Breast epithelium (tissue), 4 donors: ENCODE measurements around the gene VARS2. TPM values are rescaled to one million over a fixed set of nuclear protein-coding genes. Genes with fewer than 3 reads are reported as not detected.

Experiments
- DNase-seq, 2 donors: peaks; one replicate each; pipeline ENCODE4 v3.0.0-alpha.2; 2019; ENCODE audit warnings: low spot score in 2 of 2
- H3K27ac ChIP-seq, 2 donors: fragments of 200-600 bp; sonication (generic) in 1 of 2; one replicate each; pipeline ENCODE4 v1.5.1; 2016 to 2019; ENCODE audit warnings: mild to moderate bottlenecking in 1 of 2
- H3K27me3 ChIP-seq, 2 donors: fragments of 200-600 bp; sonication (generic) in 1 of 2; one replicate each; pipeline versions ENCODE4 v1.5.1 to v1.6.0; 2017 to 2019; ENCODE audit warnings: control low read depth in 1 of 2, mild to moderate bottlenecking in 1 of 2
- H3K36me3 ChIP-seq: fragments of 200-600 bp; one replicate; pipeline ENCODE4 v1.5.1; 2019
- H3K4me1 ChIP-seq, 2 donors: fragments of 200-600 bp; sonication (generic); one replicate each; pipeline ENCODE4 v1.5.1; 2016 to 2019; ENCODE audit warnings: control low read depth in 1 of 2
- H3K4me3 ChIP-seq, 3 donors: fragments of 200-600 bp; sonication (generic); 1 replicate in 2 of 3; 2 replicates in 1 of 3; pipeline ENCODE4 v1.5.1; 2016 to 2019; ENCODE audit warnings: mild to moderate bottlenecking in 3 of 3, moderate library complexity in 2 of 3
- H3K9me3 ChIP-seq, 2 donors: fragments of 200-600 bp; sonication (generic) in 1 of 2; one replicate each; pipeline ENCODE4 v1.5.1; 2016 to 2019; ENCODE audit warnings: control low read depth in 1 of 2
- POLR2A ChIP-seq: fragments of 450-650 bp; IDR thresholded peaks from one replicate; pipeline ENCODE4 v1.6.1; 2016; ENCODE audit warnings: antibody characterized with exemption, mild to moderate bottlenecking, moderate library complexity
- POLR2AphosphoS5 ChIP-seq, 3 donors: sonication (generic); formaldehyde crosslinking; IDR thresholded peaks; one replicate each; pipeline ENCODE4 v1.6.1; 2017; ENCODE audit warnings: antibody characterized with exemption in 3 of 3
- intact Hi-C: fragments of 100-400 bp; cut with DNase I; formaldehyde crosslinking; loops from one replicate; pipeline ENCODE4 v1.15.1; 2023; ENCODE audit warnings: low total_unique reads
- total RNA-seq, 3 donors: library from RNA; depleted of rRNA; stranded (reverse); fragments of >200 nt; gene quantifications; one replicate each; pipeline ENCODE4 v1.1.0, GENCODE V29; 2016
- TF ChIP-seq, protein P1 (sequence below), 3 donors: fragments of 450-650 bp; IDR thresholded peaks; one replicate each; pipeline ENCODE4 v1.5.1; 2016 to 2017; ENCODE audit warnings: antibody characterized with exemption in 3 of 3, mild to moderate bottlenecking in 3 of 3, moderate library complexity in 3 of 3

VARS2 gene
- total RNA-seq, 3 donors from 2014 or later: 15.7 to 19.2 (median 16.8) TPM

DNA sequence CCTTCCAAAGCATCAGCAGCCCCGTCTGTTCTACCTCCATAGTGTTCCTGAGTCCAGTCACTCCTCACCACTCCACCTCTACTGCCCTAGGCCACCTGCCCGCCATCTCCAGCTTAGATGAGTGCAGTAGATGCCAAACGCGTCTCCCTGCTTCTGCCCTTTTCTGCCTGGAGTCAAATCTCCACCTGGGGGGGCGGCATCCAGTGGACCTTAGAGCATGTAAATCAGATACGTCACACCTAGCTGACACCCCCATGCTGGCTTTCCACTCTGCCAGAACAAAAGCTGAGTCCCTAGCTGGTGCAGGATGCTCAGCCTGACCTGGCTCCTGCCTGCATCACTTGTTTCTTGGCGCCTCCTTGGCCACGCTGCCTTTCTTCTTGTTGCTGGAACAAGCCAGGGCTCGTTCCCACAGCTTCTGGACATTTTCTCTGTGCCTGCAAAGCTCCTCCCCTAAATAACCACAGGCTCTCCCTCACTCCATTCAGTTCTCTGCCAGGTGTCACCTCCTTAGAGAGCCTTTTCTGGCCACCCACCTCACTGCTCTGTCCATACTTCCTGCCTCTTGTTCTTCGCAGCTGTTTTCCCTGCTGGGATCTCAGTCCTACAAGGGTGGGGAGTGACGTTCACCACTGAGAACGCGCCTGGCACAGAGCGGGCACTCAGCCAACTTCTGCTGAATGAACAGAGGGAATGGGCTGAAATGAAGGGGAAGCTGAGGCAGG lies 24.0 kb upstream of the VARS2 start:
- Histone ChIP-seq H3K36me3 (no peaks in the 10 kb centered on the region), H3K9me3 (no peaks in the 10 kb centered on the region), H3K27ac (peak overlapping the region; percentile 69 to 98), H3K27me3 (no peaks in the 10 kb centered on the region), H3K4me3 (no peak overlapping the region), H3K4me1 (peaks cover 0 to 3% of the 10 kb centered on the region in 2 donors)
- DNase-seq: peak in 1 of 2 donors; percentile 68
- intact Hi-C loops: loop anchor here (5.0 kb wide), 1 partner anchor 163 kb away; no protein-coding TSS in a partner anchor
- TF ChIP-seq, protein P1, sequence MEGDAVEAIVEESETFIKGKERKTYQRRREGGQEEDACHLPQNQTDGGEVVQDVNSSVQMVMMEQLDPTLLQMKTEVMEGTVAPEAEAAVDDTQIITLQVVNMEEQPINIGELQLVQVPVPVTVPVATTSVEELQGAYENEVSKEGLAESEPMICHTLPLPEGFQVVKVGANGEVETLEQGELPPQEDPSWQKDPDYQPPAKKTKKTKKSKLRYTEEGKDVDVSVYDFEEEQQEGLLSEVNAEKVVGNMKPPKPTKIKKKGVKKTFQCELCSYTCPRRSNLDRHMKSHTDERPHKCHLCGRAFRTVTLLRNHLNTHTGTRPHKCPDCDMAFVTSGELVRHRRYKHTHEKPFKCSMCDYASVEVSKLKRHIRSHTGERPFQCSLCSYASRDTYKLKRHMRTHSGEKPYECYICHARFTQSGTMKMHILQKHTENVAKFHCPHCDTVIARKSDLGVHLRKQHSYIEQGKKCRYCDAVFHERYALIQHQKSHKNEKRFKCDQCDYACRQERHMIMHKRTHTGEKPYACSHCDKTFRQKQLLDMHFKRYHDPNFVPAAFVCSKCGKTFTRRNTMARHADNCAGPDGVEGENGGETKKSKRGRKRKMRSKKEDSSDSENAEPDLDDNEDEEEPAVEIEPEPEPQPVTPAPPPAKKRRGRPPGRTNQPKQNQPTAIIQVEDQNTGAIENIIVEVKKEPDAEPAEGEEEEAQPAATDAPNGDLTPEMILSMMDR (IDR thresholded peaks at IDR 0.05): no peak
- no peak for TF ChIP-seq POLR2A
- no peak for TF ChIP-seq POLR2AphosphoS5 (IDR thresholded peaks at IDR 0.05)

DNA sequence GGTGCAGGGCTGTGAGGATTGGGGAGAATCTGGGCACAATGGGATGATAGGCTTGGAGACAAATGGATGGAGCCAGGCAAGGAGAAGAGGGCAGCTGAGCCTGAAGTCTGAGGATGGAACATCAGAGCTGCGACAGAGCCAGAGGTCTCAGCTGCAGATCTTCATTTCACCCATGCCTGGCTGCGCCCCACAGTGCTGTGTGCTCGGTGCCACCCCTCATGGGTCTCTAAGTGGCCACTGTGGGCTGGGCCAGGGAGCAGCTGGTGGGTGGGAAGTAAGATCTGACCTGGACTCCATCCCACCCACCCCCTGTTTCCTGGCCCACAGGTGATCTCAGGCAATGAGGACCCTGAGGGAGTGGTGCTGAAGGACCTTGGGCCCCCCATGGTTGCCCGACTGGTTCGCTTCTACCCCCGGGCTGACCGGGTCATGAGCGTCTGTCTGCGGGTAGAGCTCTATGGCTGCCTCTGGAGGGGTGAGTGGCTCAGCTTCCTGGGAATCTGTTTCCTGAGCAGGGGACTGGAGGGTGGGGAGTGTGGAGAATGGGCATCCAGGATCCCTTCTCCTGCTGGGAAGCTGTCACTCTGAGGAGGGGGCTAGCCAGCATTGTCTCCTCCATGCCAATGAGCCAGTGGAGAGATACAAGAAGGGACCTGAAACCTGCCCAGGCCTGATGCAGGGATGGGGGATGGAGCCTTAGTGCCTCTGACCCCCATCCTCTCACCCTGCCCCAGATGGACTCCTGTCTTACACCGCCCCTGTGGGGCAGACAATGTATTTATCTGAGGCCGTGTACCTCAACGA lies 23.2 kb upstream of the VARS2 start:
- Histone ChIP-seq H3K4me1 (peaks cover 0 to 3% of the 10 kb centered on the region in 2 donors), H3K4me3 (no peak overlapping the region), H3K36me3 (no peaks in the 10 kb centered on the region), H3K27ac (peak overlapping the region; percentile 19 to 69), H3K9me3 (no peaks in the 10 kb centered on the region), H3K27me3 (no peaks in the 10 kb centered on the region)
- intact Hi-C loops: no loop called here
- TF ChIP-seq, protein P1 (IDR thresholded peaks at IDR 0.05): no peak
- TF ChIP-seq POLR2A (no peak), POLR2AphosphoS5 (IDR thresholded peaks at IDR 0.05) (no peak)
- no peak for DNase-seq

DNA sequence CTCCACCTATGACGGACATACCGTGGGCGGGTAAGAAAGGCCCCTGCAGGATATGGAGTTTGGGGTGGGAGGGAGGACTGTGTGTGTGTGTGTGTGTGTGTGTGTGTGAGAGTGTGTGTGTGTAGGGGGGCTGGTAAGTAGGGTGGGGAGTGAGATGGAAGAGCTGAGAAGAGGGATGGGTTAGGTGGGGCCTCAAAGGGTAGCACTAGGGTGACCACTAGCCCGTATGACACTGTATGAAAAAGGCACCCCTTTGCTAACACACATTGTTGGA lies 22.7 kb upstream of the VARS2 start:
- no peaks in the 10 kb centered on the region for H3K9me3 ChIP-seq
- H3K4me3 ChIP-seq: no peak overlapping the region
- intact Hi-C loops: no loop called here
- DNase-seq: no peak
- H3K36me3 ChIP-seq: no peaks in the 10 kb centered on the region
- H3K27ac ChIP-seq: peak overlapping the region; percentile 19 to 69
- peaks cover 0 to 3% of the 10 kb centered on the region in 2 donors for H3K4me1 ChIP-seq
- no peaks in the 10 kb centered on the region for H3K27me3 ChIP-seq
- TF ChIP-seq, protein P1 (IDR thresholded peaks at IDR 0.05): no peak
- TF ChIP-seq POLR2A: no peak
- TF ChIP-seq POLR2AphosphoS5 (IDR thresholded peaks at IDR 0.05): no peak

DNA sequence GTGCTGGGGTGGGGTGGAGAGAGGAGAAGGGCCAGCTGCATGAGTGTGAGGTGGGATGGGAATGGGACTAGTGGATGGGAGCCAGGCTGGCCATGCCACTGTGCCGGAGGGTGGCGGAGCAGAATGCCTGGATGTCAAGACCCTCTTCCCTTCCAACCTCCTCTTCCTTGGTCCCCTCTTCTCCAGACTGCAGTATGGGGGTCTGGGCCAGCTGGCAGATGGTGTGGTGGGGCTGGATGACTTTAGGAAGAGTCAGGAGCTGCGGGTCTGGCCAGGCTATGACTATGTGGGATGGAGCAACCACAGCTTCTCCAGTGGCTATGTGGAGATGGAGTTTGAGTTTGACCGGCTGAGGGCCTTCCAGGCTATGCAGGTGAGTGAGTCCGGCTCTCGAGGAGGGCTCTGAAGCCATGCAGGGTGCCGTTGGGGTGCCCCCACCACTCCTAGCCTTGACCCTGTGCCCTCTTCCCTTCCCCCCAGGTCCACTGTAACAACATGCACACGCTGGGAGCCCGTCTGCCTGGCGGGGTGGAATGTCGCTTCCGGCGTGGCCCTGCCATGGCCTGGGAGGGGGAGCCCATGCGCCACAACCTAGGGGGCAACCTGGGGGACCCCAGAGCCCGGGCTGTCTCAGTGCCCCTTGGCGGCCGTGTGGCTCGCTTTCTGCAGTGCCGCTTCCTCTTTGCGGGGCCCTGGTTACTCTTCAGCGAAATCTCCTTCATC lies 22.1 kb upstream of the VARS2 start:
- Histone ChIP-seq H3K4me1 (peaks cover 0 to 3% of the 10 kb centered on the region in 2 donors), H3K4me3 (no peak overlapping the region), H3K27me3 (no peaks in the 10 kb centered on the region), H3K36me3 (no peaks in the 10 kb centered on the region), H3K27ac (no peak overlapping the region), H3K9me3 (no peaks in the 10 kb centered on the region)
- DNase-seq: no peak
- intact Hi-C loops: no loop called here
- no peak for TF ChIP-seq POLR2AphosphoS5 (IDR thresholded peaks at IDR 0.05)
- TF ChIP-seq, protein P1 (IDR thresholded peaks at IDR 0.05): no peak
- TF ChIP-seq POLR2A: no peak
